Right lobe of liver (tissue), 6 donors: ENCODE measurements around the gene RADIL. TPM values are rescaled to one million over a fixed set of nuclear protein-coding genes. Genes with fewer than 3 reads are reported as not detected.

Experiments
- ATAC-seq, 4 donors: fragments of 200-7000 bp; cut with Tn5 transposase; one replicate each; pipeline ENCODE4 v1.9.1; 2020; ENCODE audit warnings: mild to moderate bottlenecking in 4 of 4, moderate library complexity in 4 of 4
- DNase-seq, 3 donors: peaks; one replicate each; pipeline ENCODE4 v3.0.0-alpha.2; 2020
- H3K27ac ChIP-seq, 3 donors: fragments of 200-600 bp; one replicate each; pipeline ENCODE4 v1.8.0; 2022
- H3K27me3 ChIP-seq, 2 donors: fragments of 200-600 bp; one replicate each; pipeline ENCODE4 v1.8.0; 2022
- H3K36me3 ChIP-seq, 4 donors: fragments of 200-600 bp; sonication (generic) in 1 of 4; one replicate each; pipeline versions ENCODE4 v1.5.1 to v1.8.0; 2017 to 2022; ENCODE audit warnings: control low read depth in 1 of 4
- H3K4me1 ChIP-seq, 4 donors: fragments of 200-600 bp; sonication (generic) in 1 of 4; one replicate each; pipeline versions ENCODE4 v1.5.1 to v1.8.0; 2017 to 2022; ENCODE audit warnings: control low read depth in 1 of 4
- H3K4me3 ChIP-seq, 3 donors: fragments of 200-600 bp; one replicate each; pipeline ENCODE4 v1.8.0; 2022
- H3K9me3 ChIP-seq, 4 donors: fragments of 200-600 bp; sonication (generic) in 1 of 4; one replicate each; pipeline versions ENCODE4 v1.5.1 to v1.8.0; 2017 to 2022; ENCODE audit warnings: control low read depth in 1 of 4
- CTCF ChIP-seq, 4 donors: fragments of 200-600 bp in 3 of 4; fragments of 450-650 bp in 1 of 4; IDR thresholded peaks; one replicate each; pipeline versions ENCODE4 v1.5.1 to v1.8.0; 2016 to 2022; ENCODE audit warnings: antibody characterized with exemption in 4 of 4, mild to moderate bottlenecking in 2 of 4
- POLR2A ChIP-seq: fragments of 450-650 bp; IDR thresholded peaks from one replicate; pipeline ENCODE4 v1.6.1; 2017; ENCODE audit warnings: antibody characterized with exemption, mild to moderate bottlenecking
- WGBS: methylation state at CpG from one replicate; pipeline ENCODE4 v1.1.6; 2018; ENCODE audit warnings: low coverage, low lambda C conversion rate; ENCODE audit not compliant: insufficient coverage; ENCODE audit errors: missing lambda C conversion rate; 5-methylcytosine and 5-hydroxymethylcytosine counted together
- intact Hi-C, 2 donors: fragments of 100-400 bp; cut with DNase I; formaldehyde crosslinking; loops; one replicate each; pipeline versions ENCODE4 v1.11.2 to v1.14.1; 2022
- total RNA-seq, 6 experiments: library from RNA; depleted of rRNA in 2 of 6; stranded (reverse); fragments of >200 nt in 2 of 6; fragmentation: NEBNext Ultra II Directional in 3 of 6; extraction: Animal tissue kit (Norgen Biotek cat#: 25700) in 3 of 6; gene quantifications; one replicate each; pipeline versions ENCODE4 v1.1.0 to v1.2.4, GENCODE V29; 2016 to 2023
- donor health status: DM: no; HTN: yes; CAD: no.
- donor health status: DM: no; HTN: no; CAD: no.
- donor health status: DM: no; HTN: no; CAD: no.
- donor health status: DM: no; HTN: yes; CAD: no.
- donor health status: DM: no; HTN: yes; CAD: no.

Gene RADIL
- total RNA-seq, 6 experiments from 2014 or later: 0.20 to 1.6 (median 0.34) TPM; not detected in 2

DNA sequence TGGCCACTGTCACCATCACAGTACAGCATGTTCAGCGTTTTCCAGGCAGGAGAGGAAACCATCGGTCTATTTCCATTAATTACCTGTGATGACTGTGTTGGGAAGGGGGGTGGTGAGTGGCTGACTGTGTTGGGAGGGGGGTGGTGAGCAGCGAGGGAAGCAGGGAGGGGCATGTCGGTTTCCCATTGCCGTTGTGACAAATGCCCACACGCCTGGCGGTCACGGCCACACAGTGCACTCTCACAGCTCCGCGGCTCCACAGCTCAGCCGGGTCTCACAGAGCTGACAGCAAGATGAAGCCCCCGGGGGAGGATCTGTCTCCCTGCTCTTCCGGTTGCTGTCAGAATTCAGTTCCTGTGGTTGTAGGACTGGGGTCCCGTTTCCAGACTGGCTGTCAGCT lies 69.1 kb downstream of the RADIL start:
- Histone ChIP-seq H3K9me3 (no peaks in the 10 kb centered on the region), H3K27ac (no peak overlapping the region), H3K36me3 (no peaks in the 10 kb centered on the region), H3K4me1 (no peaks in the 10 kb centered on the region), H3K27me3 (no peaks in the 10 kb centered on the region), H3K4me3 (no peak overlapping the region)
- 20% methylated on average over 1 of the region's 14 CpGs for WGBS
- intact Hi-C loops: no loop called here
- DNase-seq: no peak
- no peak for ATAC-seq
- TF ChIP-seq POLR2A (no peak), CTCF (IDR thresholded peaks at IDR 0.05) (no peak)

GRCh38 chr7:4809666-4810065 lies 73.8 kb downstream of the RADIL start:
- ATAC-seq: no peak
- no peaks in the 10 kb centered on the region for H3K9me3 ChIP-seq
- DNase-seq: no peak
- H3K27me3 ChIP-seq: no peaks in the 10 kb centered on the region
- no peaks in the 10 kb centered on the region for H3K36me3 ChIP-seq
- 68% methylated on average over 14 of the region's 14 CpGs for WGBS
- no peak overlapping the region for H3K4me3 ChIP-seq
- no peaks in the 10 kb centered on the region for H3K4me1 ChIP-seq
- intact Hi-C loops: loop anchor here in 1 of 2 donors (10.0 kb wide), 1 partner anchor 275 kb away; no protein-coding TSS in a partner anchor
- no peak for TF ChIP-seq CTCF (IDR thresholded peaks at IDR 0.05)
- TF ChIP-seq POLR2A: no peak
- no peak overlapping the region for H3K27ac ChIP-seq

- no peaks in the 10 kb centered on the region for H3K27me3 ChIP-seq
- ATAC-seq (peak in 2 of 4 donors; percentile 23 to 40), DNase-seq (peak in 2 of 3 donors; percentile 42 to 55)
- no peak overlapping the region for H3K27ac ChIP-seq
- WGBS: 59% methylated on average over 22 of the region's 38 CpGs
- H3K36me3 ChIP-seq: no peaks in the 10 kb centered on the region
- TF ChIP-seq POLR2A (no peak), CTCF (IDR thresholded peaks at IDR 0.05) (no peak)
- no peaks in the 10 kb centered on the region for H3K9me3 ChIP-seq
- no peak overlapping the region for H3K4me3 ChIP-seq
- no peaks in the 10 kb centered on the region for H3K4me1 ChIP-seq
- intact Hi-C loops: loop anchor here in 1 of 2 donors (10.0 kb wide), 1 partner anchor 276 kb away; no protein-coding TSS in a partner anchor
Observed at GRCh38 chr7:4809091-4809591, 74.4 kb downstream of the RADIL start.

DNA sequence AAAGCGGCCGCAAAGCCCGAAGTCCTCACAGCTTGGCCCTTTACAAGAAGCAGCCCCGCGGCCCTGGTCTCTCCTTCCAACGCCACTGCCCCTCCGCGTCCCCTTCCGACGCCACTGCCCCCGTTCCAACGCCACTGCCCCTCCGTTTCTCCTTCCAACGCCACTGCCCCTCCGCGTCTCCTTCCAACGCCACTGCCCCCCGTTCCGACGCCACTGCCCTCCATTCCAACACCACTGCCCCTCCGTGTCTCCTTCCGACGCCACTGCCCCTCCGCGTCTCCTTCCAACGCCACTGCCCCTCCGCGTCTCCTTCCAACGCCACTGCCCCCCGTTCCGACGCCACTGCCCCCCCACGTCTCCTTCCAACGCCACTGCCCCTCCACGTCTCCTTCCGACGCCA lies 75.0 kb downstream of the RADIL start:
- H3K27ac ChIP-seq: no peak overlapping the region
- DNase-seq: no peak
- intact Hi-C loops: loop anchor here in 1 of 2 donors (10.0 kb wide), 1 partner anchor 276 kb away; no protein-coding TSS in a partner anchor

More for the DNA sequence above, 75.0 kb downstream of the RADIL start:
- 70% methylated on average over 20 of the region's 37 CpGs for WGBS
- TF ChIP-seq POLR2A (no peak), CTCF (IDR thresholded peaks at IDR 0.05) (no peak)
- H3K4me1 ChIP-seq: no peaks in the 10 kb centered on the region
- no peaks in the 10 kb centered on the region for H3K36me3 ChIP-seq
- no peak for ATAC-seq
- no peak overlapping the region for H3K4me3 ChIP-seq
- H3K9me3 ChIP-seq: no peaks in the 10 kb centered on the region
- no peaks in the 10 kb centered on the region for H3K27me3 ChIP-seq
